ENCODE data around the gene CIC.

CIC gene

DNA sequence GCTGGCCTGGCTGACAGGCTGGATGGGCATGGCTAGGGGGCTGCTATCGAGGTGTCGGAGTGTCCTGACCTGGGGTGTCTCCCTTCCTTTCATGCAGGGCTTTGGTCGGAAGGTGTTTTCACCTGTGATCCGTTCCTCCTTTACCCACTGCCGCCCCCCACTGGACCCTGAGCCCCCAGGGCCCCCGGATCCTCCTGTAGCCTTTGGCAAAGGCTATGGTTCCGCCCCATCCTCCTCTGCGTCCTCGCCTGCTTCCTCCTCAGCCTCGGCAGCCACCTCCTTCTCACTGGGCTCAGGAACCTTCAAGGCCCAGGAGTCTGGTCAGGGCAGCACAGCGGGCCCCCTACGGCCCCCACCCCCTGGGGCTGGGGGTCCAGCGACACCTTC, 21.1 kb downstream of the CIC start:
- DNase-seq: no peak

GRCh38 chr19:42290523-42291434, 21.7 kb downstream of the CIC start:
- no peak for DNase-seq

DNA sequence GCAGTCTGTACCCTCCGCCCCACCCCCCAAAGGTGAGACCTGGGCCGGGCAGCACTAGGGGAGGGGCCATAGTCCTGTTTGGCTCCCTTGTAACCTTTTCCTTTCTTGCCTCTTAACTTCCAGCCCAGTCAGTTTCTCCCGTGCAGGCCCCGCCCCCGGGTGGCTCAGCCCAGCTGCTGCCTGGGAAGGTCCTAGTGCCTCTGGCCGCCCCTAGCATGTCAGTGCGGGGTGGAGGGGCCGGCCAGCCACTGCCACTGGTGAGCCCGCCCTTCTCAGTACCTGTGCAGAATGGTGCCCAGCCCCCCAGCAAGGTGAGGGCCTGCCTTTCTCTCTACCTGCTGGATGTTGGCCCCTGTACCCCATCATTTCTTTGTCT, 22.4 kb downstream of the CIC start:
- no peak for DNase-seq

GRCh38 chr19:42292042-42292960, 23.2 kb downstream of the CIC start:
- DNase-seq: no peak

- DNase-seq: no peak
Observed at GRCh38 chr19:42292963-42293362, 23.9 kb downstream of the CIC start.

GRCh38 chr19:42293540-42293939, 24.5 kb downstream of the CIC start:
- DNase-seq: no peak

GRCh38 chr19:42293948-42294347, 24.9 kb downstream of the CIC start:
- no peak for DNase-seq

DNA sequence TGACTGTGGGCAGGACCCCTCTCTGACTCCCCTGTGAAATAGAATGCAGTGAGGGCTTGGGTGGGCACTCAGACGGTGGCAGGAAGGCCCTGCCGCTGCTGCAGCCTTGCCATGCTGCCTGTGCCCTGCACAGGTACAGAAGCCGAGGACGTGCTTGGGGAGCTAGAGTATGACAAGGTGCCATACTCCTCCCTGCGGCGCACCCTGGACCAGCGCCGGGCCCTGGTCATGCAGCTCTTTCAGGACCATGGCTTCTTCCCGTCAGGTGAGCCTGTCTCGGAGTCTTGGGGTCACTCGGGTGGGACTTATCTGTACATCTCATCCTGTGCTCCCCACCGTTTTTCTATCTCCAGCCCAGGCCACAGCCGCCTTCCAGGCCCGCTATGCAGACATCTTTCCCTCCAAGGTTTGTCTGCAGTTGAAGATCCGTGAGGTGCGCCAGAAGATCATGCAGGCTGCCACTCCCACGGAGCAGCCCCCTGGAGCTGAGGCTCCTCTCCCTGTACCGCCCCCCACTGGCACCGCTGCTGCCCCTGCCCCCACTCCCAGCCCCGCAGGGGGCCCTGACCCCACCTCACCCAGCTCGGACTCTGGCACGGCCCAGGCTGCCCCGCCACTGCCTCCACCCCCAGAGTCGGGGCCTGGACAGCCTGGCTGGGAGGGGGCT, 25.6 kb downstream of the CIC start:
- no peak for DNase-seq

DNA sequence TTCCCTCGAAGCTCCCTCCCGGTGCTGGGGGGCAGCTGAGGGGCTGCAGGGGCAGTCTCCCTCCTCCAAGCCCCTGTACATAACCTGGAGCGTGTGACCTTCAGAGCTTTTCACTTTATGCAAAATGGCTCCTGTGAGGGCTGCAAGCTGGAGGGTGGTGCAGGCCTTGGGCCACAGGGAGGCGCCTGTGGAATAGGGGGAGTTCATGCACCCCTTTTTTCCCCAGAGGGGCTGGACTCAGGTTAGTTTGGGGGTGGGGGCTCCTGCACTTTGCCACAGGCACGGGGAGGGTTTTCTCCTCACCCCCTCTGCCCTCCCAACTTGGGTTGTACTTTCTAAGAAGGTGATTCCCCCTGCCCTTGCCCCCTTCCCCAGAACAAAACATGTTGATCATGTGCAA, 26.3 kb downstream of the CIC start:
- no peak for DNase-seq

GRCh38 chr19:42295831-42296525, 26.9 kb downstream of the CIC start:
- DNase-seq: peak; percentile 49

GRCh38 chr19:42297039-42297438, 28.0 kb downstream of the CIC start:
- DNase-seq: no peak

DNA sequence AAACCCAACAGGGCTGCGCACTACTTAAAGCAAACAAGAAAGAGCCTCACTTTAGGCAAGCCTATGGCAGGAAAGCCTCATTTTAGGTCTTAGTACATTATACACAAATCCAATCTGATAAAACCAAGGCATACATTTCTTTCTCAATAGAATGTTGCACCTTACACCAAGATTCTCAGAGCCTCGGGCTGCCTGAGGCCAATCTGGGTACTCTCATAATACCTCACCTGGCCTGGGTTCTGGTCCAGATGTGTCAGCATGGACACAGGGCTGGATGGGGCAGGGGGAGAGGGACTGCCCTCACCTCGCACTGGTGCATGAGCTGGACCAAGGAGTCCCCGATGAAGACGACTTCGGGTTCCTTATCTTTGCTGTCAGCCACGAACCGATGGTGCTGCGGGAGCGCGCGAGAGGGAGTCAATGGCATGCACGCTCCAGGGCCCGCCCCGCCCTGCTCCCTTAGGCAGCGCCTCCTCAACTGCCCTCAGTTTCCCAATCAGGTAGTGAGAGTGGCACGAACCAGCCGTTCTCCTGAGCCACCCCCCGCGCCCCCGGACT, 32.7 kb downstream of the CIC start, which contains the start of gene PRR19:
PRR19 (plus strand) TSS at position 487 of the 558 bp plus-strand sequence. CDS start 7,453 bp downstream, outside the sequence.
- DNase-seq: no peak

DNA sequence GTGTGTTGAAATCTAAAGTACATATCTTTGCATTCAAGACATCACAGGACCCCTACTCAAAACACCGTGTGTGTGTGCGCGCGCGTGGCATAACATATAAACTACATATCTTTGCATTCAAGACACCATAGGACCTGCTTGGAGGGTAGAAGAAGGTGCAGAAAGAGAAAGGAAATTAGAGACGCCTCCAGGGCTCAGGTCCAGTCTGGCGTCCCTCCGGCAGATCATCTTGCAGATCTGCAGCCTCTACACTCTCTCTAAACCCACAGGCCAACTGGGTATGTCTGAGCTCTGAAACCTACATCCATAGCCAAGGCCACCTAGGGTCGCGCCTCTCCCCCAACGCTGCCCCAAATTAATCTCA, 34.0 kb downstream of the CIC start:
- DNase-seq: no peak

- no peak for DNase-seq
Observed at GRCh38 chr19:42303876-42304275, 34.8 kb downstream of the CIC start.

DNA sequence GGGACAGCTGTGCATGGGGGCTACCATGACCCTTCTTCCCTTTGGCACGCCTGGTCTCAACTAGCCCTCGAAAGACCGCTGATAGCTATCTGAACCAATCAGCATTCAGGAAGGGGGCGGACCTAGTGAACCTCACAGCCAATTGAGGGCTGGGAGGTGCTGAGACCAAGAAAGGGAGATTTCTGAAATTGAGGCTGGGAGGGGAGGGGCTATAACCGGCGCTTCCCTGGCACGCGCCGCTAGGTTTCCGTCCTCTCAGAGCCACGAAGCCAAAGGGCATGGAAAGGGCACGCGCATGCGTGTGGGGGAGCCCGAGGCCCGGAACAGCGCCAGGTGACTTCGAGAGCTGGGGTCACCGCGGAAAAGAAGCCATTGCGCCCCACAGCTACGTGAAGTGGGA, 37.6 kb downstream of the CIC start:
- no peak for DNase-seq

GRCh38 chr19:42309686-42310085, 40.6 kb downstream of the CIC start:
- DNase-seq: no peak

- DNase-seq: no peak
Observed at GRCh38 chr19:42311657-42312056, 42.6 kb downstream of the CIC start.

DNA sequence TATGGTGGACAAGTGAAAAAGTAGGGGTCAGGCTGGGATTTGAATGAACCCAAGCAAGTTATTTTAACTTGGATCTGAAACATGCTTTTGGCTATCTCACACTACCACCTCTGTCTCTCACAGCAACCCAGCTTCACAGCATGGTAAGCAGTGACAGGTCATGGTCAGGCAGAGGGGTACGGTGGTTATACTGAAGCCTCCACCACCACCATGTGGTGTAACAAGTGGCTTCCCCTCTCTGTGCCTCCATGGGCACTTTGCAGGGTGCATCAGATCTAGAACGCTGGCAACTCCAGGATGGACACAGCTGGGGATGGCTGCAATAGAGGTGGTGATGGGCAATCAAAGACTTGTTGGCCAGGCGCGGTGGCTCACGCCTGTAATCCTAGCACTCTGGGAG, 43.3 kb downstream of the CIC start:
- no peak for DNase-seq

GRCh38 chr19:42313096-42313839, 44.2 kb downstream of the CIC start, which contains the start of gene TMEM145:
Gene TMEM145 (plus strand): TSS chr19:42313309. CDS start chr19:42313377, 68 bp downstream.
- DNase-seq: peak; percentile 37

GRCh38 chr19:42313840-42314755, 45.0 kb downstream of the CIC start:
- no peak for DNase-seq
